Neuronal stem cell (in vitro differentiated cells): ENCODE results near the gene GID8.
A peak's percentile ranks its signal among the peaks of the same experiment; 100 is the strongest.
"Not testable (repeated sequence)": the region's sequence is repeated elsewhere in the genome, so short reads cannot be mapped to it uniquely, and the experiment has no call there.

ENCODE experiments used
- DNase-seq: peaks from one replicate; pipeline ENCODE4 v3.0.0-alpha.2; 2013; ENCODE audit warnings: low spot score
- H2AFZ ChIP-seq: one replicate; pipeline ENCODE4 v1.6.1; 2013; ENCODE audit warnings: mild to moderate bottlenecking, low read length, inconsistent platforms
- H2AK5ac ChIP-seq: 2 replicates; pipeline ENCODE4 v1.6.1; 2013; ENCODE audit warnings: low read depth, mild to moderate bottlenecking, inconsistent platforms, low read length, moderate library complexity, mixed read lengths
- H2BK120ac ChIP-seq: 2 replicates; pipeline ENCODE4 v1.6.1; 2013; ENCODE audit warnings: low read depth, mild to moderate bottlenecking, inconsistent platforms, low read length, moderate library complexity, mixed read lengths
- H2BK12ac ChIP-seq: one replicate; pipeline ENCODE4 v1.6.1; 2013; ENCODE audit warnings: low read length, inconsistent platforms
- H2BK15ac ChIP-seq: 2 replicates; pipeline ENCODE4 v1.6.1; 2013; ENCODE audit warnings: mild to moderate bottlenecking, low read length, inconsistent platforms, mixed read lengths
- H2BK5ac ChIP-seq: one replicate; pipeline ENCODE4 v1.6.1; 2013; ENCODE audit warnings: inconsistent platforms, mild to moderate bottlenecking, low read length, moderate library complexity
- H3K14ac ChIP-seq: one replicate; pipeline ENCODE4 v1.6.1; 2013; ENCODE audit warnings: low read length, inconsistent platforms
- H3K18ac ChIP-seq: 2 replicates; pipeline ENCODE4 v1.6.1; 2013; ENCODE audit warnings: low read length, inconsistent platforms
- H3K23ac ChIP-seq: 2 replicates; pipeline ENCODE4 v1.6.1; 2013; ENCODE audit warnings: low read depth, mild to moderate bottlenecking, mixed read lengths, low read length, inconsistent platforms; ENCODE audit not compliant: poor library complexity
- H3K27ac ChIP-seq: replicated peaks from 3 replicates; pipeline ENCODE4 v1.5.1; 2013; ENCODE audit warnings: low read length, inconsistent platforms
- H3K27me3 ChIP-seq, 3 experiments: 2 replicates each; pipeline ENCODE4 v1.6.1; 2013; ENCODE audit warnings: low read length in 3 of 3, mild to moderate bottlenecking in 2 of 3, inconsistent platforms in 1 of 3, low read depth in 1 of 3, mixed read lengths in 1 of 3, moderate library complexity in 1 of 3; ENCODE audit not compliant: control insufficient read depth in 3 of 3, insufficient read depth in 3 of 3
- H3K36me3 ChIP-seq, 2 donors: replicated peaks in 1 of 2; 2 replicates each; pipeline ENCODE4 v1.6.1; 2013; ENCODE audit warnings: low read length in 2 of 2; ENCODE audit not compliant: control insufficient read depth in 2 of 2, insufficient read depth in 2 of 2
- H3K4ac ChIP-seq: 2 replicates; pipeline ENCODE4 v1.6.1; 2013; ENCODE audit warnings: inconsistent platforms, mild to moderate bottlenecking, low read length, moderate library complexity
- H3K4me1 ChIP-seq, 2 donors: 1 replicate in 1 of 2; 2 replicates in 1 of 2; pipeline ENCODE4 v1.6.1; 2013; ENCODE audit warnings: low read length in 2 of 2, low read depth in 1 of 2; ENCODE audit not compliant: control insufficient read depth in 2 of 2, insufficient read depth in 1 of 2
- H3K4me2 ChIP-seq: one replicate; pipeline ENCODE4 v1.6.1; 2013; ENCODE audit warnings: mild to moderate bottlenecking, low read length, inconsistent platforms; ENCODE audit not compliant: insufficient read depth, poor library complexity, severe bottlenecking
- H3K4me3 ChIP-seq, 2 donors: 2 replicates each; pipeline ENCODE4 v1.5.1; 2013; ENCODE audit warnings: low read length in 2 of 2, mild to moderate bottlenecking in 2 of 2, inconsistent platforms in 1 of 2, moderate library complexity in 1 of 2
- H3K79me1 ChIP-seq: one replicate; pipeline ENCODE4 v1.6.1; 2013; ENCODE audit warnings: low read depth, mild to moderate bottlenecking, inconsistent platforms, low read length, moderate library complexity
- H3K9ac ChIP-seq: one replicate; pipeline ENCODE4 v1.6.1; 2013; ENCODE audit warnings: mild to moderate bottlenecking, low read depth, low read length, inconsistent platforms; ENCODE audit not compliant: poor library complexity
- H3K9me3 ChIP-seq, 2 donors: replicated peaks in 1 of 2; 2 replicates each; pipeline versions ENCODE3 to v1.6.1; 2013; ENCODE audit warnings: low read length in 2 of 2, mild to moderate bottlenecking in 2 of 2, inconsistent platforms in 1 of 2, low read depth in 1 of 2, mixed read lengths in 1 of 2, moderate library complexity in 1 of 2; ENCODE audit not compliant: control insufficient read depth in 2 of 2, insufficient read depth in 1 of 2
- H4K8ac ChIP-seq: one replicate; pipeline ENCODE4 v1.6.1; 2013; ENCODE audit warnings: low read depth, mild to moderate bottlenecking, inconsistent platforms, low read length, moderate library complexity
- H4K91ac ChIP-seq: one replicate; pipeline ENCODE4 v1.6.1; 2013; ENCODE audit warnings: low read length, low read depth, mild to moderate bottlenecking, inconsistent platforms; ENCODE audit not compliant: poor library complexity
- WGBS, 2 donors: extraction: QIAGEN DNeasy Blood & Tissue Kit; methylation state at CpG; one replicate each; pipeline ENCODE4 v1.1.7; 2013; ENCODE audit warnings: missing lambda C conversion rate in 2 of 2, mixed read lengths in 1 of 2; ENCODE audit not compliant: insufficient read length in 2 of 2, insufficient replicate concordance in 1 of 2; ENCODE audit errors: extremely low coverage in 2 of 2; 5-methylcytosine and 5-hydroxymethylcytosine counted together

Gene GID8

GRCh38 chr20:62923059-62923668 lies 14.8 kb upstream of the GID8 start:
- Histone ChIP-seq H3K36me3 (peaks cover 0 to 10% of the 10 kb centered on the region in 2 donors), H3K4me1 (peaks cover 14 to 44% of the 10 kb centered on the region in 2 donors)
- not testable (repeated sequence) for H2BK120ac ChIP-seq, H3K14ac ChIP-seq, H3K9ac ChIP-seq, H2BK12ac ChIP-seq, H2BK15ac ChIP-seq, H3K4me3 ChIP-seq, H4K8ac ChIP-seq, H3K27me3 ChIP-seq, DNase-seq, H2BK5ac ChIP-seq, H3K9me3 ChIP-seq, H3K23ac ChIP-seq, H3K27ac ChIP-seq, H3K79me1 ChIP-seq, H4K91ac ChIP-seq, H3K18ac ChIP-seq, H3K4me2 ChIP-seq, H3K4ac ChIP-seq, H2AFZ ChIP-seq, H2AK5ac ChIP-seq
- no CpG with 5 or more reads among the region's 17 CpGs for WGBS, 2 donors

GRCh38 chr20:62923669-62924441 lies 14.1 kb upstream of the GID8 start:
- WGBS, 2 donors, result no CpG with 5 or more reads among the region's 7 CpGs
- Histone ChIP-seq H3K14ac (no peak overlapping the region), H3K27ac (no peak overlapping the region), H2AK5ac (no peak overlapping the region), H3K23ac (no peak overlapping the region), H3K4ac (no peak overlapping the region), H2BK15ac (no peak overlapping the region), H3K9me3 (no peaks in the 10 kb centered on the region), H3K9ac (no peak overlapping the region), H3K79me1 (peaks cover 2% of the 10 kb centered on the region), H3K18ac (no peak overlapping the region), H4K91ac (no peak overlapping the region), H3K4me3 (no peak overlapping the region), H3K4me2 (no peak overlapping the region), H2AFZ (no peak overlapping the region), H2BK12ac (no peak overlapping the region), H2BK5ac (no peak overlapping the region), H3K4me1 (peaks cover 14 to 38% of the 10 kb centered on the region in 2 donors), H3K36me3 (peaks cover 0 to 15% of the 10 kb centered on the region in 2 donors), H3K27me3 (no peaks in the 10 kb centered on the region), H4K8ac (no peak overlapping the region), H2BK120ac (no peak overlapping the region)
- DNase-seq, result no peak

- Histone ChIP-seq H3K23ac (no peak overlapping the region), H2BK15ac (no peak overlapping the region), H3K4me2 (peak overlapping the region; percentile 39), H3K4me1 (peaks cover 14 to 38% of the 10 kb centered on the region in 2 donors), H3K27me3 (no peaks in the 10 kb centered on the region), H3K79me1 (peaks cover 2% of the 10 kb centered on the region), H3K14ac (no peak overlapping the region), H3K36me3 (peaks cover 0 to 16% of the 10 kb centered on the region in 2 donors), H4K91ac (no peak overlapping the region), H3K4ac (no peak overlapping the region), H3K27ac (no peak overlapping the region), H2AK5ac (no peak overlapping the region), H4K8ac (no peak overlapping the region), H3K18ac (no peak overlapping the region), H2BK120ac (no peak overlapping the region), H3K9ac (no peak overlapping the region), H2BK5ac (no peak overlapping the region), H2BK12ac (no peak overlapping the region), H3K9me3 (no peaks in the 10 kb centered on the region), H2AFZ (no peak overlapping the region), H3K4me3 (peak overlapping the region in 1 of 2 donors; percentile 93)
- no CpG with 5 or more reads among the region's 12 CpGs for WGBS, 2 donors
- DNase-seq, result no peak
Measured at GRCh38 chr20:62924442-62925075, 13.4 kb upstream of the GID8 start.

- no peak for DNase-seq
- Histone ChIP-seq H2AK5ac (no peak overlapping the region), H3K79me1 (peaks cover 2% of the 10 kb centered on the region), H3K9me3 (no peaks in the 10 kb centered on the region), H3K27ac (no peak overlapping the region), H3K4ac (no peak overlapping the region), H3K23ac (no peak overlapping the region), H2BK15ac (no peak overlapping the region), H3K36me3 (peaks cover 0 to 16% of the 10 kb centered on the region in 2 donors), H4K8ac (no peak overlapping the region), H3K4me1 (peaks cover 14 to 34% of the 10 kb centered on the region in 2 donors), H3K4me3 (peak overlapping the region; percentile 93 to 97), H3K9ac (no peak overlapping the region), H3K14ac (no peak overlapping the region), H2AFZ (no peak overlapping the region), H3K4me2 (peak overlapping the region; percentile 67), H4K91ac (no peak overlapping the region), H2BK120ac (no peak overlapping the region), H3K27me3 (no peaks in the 10 kb centered on the region), H3K18ac (no peak overlapping the region), H2BK12ac (no peak overlapping the region), H2BK5ac (no peak overlapping the region)
- WGBS, 2 donors, result no CpG with 5 or more reads among the region's 4 CpGs
Measured at GRCh38 chr20:62925076-62925419, 12.9 kb upstream of the GID8 start.
